MCF 10A (cell line): ENCODE measurements around the gene KAT2A. TPM values are rescaled to one million over a fixed set of nuclear protein-coding genes. Genes with fewer than 3 reads are reported as not detected.

Source experiments
- BruUV-seq: library from RNA; stranded (reverse); fragments of 400-500 nt; replicated peaks from 2 replicates; lab custom pipeline; 2021; lab: Mats Ljungman, UMichigan
- CTCF ChIA-PET: fragments of 300-600 bp; sonication (Branson Sonifier 250); formaldehyde crosslinking; extraction: SDS; loops from one replicate; lab custom pipeline; 2021; ENCODE audit warnings: antibody characterized with exemption, inconsistent platforms; lab: Yijun Ruan, JAX
- POLR2A ChIA-PET: fragments of 300-600, 350-650 bp; sonication (Branson Sonifier 250); formaldehyde crosslinking; extraction: SDS; loops from one replicate; lab custom pipeline; 2020; ENCODE audit warnings: antibody characterized with exemption, inconsistent platforms; lab: Yijun Ruan, JAX
- DNase-seq: peaks from one replicate; pipeline ENCODE4 v3.0.0-alpha.2; 2018; ENCODE audit not compliant: unreplicated experiment
- H3K27ac Mint-ChIP-seq: one replicate; pipeline ENCODE4 v1.8.0; 2022; ENCODE audit warnings: mild to moderate bottlenecking, low read depth, mixed read lengths; ENCODE audit not compliant: unreplicated experiment
- H3K27me3 Mint-ChIP-seq: one replicate; pipeline ENCODE4 v1.8.0; 2022; ENCODE audit warnings: mixed read lengths; ENCODE audit not compliant: insufficient read depth, unreplicated experiment
- H3K36me3 Mint-ChIP-seq: one replicate; pipeline ENCODE4 v1.8.0; 2022; ENCODE audit warnings: mild to moderate bottlenecking, moderate library complexity, mixed read lengths; ENCODE audit not compliant: insufficient read depth, unreplicated experiment
- H3K4me1 Mint-ChIP-seq: one replicate; pipeline ENCODE4 v1.8.0; 2022; ENCODE audit warnings: mixed read lengths; ENCODE audit not compliant: insufficient read depth, unreplicated experiment
- H3K4me3 Mint-ChIP-seq: one replicate; pipeline ENCODE4 v1.8.0; 2022; ENCODE audit warnings: mild to moderate bottlenecking, moderate library complexity, mixed read lengths; ENCODE audit not compliant: unreplicated experiment
- H3K9me3 Mint-ChIP-seq: one replicate; pipeline ENCODE4 v1.8.0; 2022; ENCODE audit warnings: mixed read lengths; ENCODE audit not compliant: unreplicated experiment
- CTCF ChIP-seq: fragments of 200-600 bp; IDR thresholded peaks from one replicate; pipeline ENCODE4 v1.8.0; 2022; ENCODE audit warnings: antibody characterized with exemption, mild to moderate bottlenecking; ENCODE audit not compliant: unreplicated experiment
- intact Hi-C: fragments of 100-400 bp; cut with micrococcal nuclease; formaldehyde crosslinking; loops from 2 replicates; pipeline ENCODE4 v1.14.1; 2022
- total RNA-seq: library from RNA; stranded (reverse); gene quantifications from 2 replicates; pipeline ENCODE4 v1.2.3, GENCODE V29; 2022

The KAT2A gene
- total RNA-seq, 1 experiment from 2014 or later: 44.6 TPM

- intact Hi-C loops: no loop called here
- BruUV-seq: TSS peak; percentile 71
- peak overlapping the region; percentile 35 for H3K27ac Mint-ChIP-seq
Observed at GRCh38 chr17:42113293-42114069, 7.7 kb downstream of the KAT2A start.

GRCh38 chr17:42112552-42113176, 8.5 kb downstream of the KAT2A start, which contains the start of gene DHX58:
Gene DHX58 (minus strand): TSS chr17:42112714. CDS start chr17:42111892, 822 bp downstream.
- CTCF ChIA-PET: interaction anchor here (0.6 to 8.2 kb wide), 6 partner anchors 36 to 414 kb away, joined by 3 to 37 read pairs (median 4); partner anchors contain the start of genes CAVIN1 and DNAJC7
- intact Hi-C loops: no loop called here
- peak within 1 kb of the TSS; percentile 35 for H3K27ac Mint-ChIP-seq
- peak; percentile 64 for DNase-seq
- peaks cover 26% of the 10 kb centered on the region for H3K36me3 Mint-ChIP-seq
- peak within 1 kb of the TSS; percentile 67 for H3K4me3 Mint-ChIP-seq
- H3K9me3 Mint-ChIP-seq: no peaks in the 10 kb centered on the region
- TF ChIP-seq CTCF: no peak
- no peaks in the 10 kb centered on the region for H3K27me3 Mint-ChIP-seq
- POLR2A ChIA-PET: interaction anchor here (0.5 to 3.0 kb wide), 10 partner anchors 9 to 1993 kb away, joined by 3 to 17 read pairs (median 4); partner anchors contain the start of genes CNP and DNAJC7
- no TSS peak for BruUV-seq
- H3K4me1 Mint-ChIP-seq: no peaks in the 10 kb centered on the region

More at GRCh38 chr17:42113293-42114069, 7.7 kb downstream of the KAT2A start:
- peaks cover 32% of the 10 kb centered on the region for H3K36me3 Mint-ChIP-seq
- TF ChIP-seq CTCF: no peak
- no peaks in the 10 kb centered on the region for H3K9me3 Mint-ChIP-seq
- POLR2A ChIA-PET: interaction anchor here (0.9 to 3.0 kb wide), 6 partner anchors 8 to 594 kb away, joined by 3 to 17 read pairs (median 3); partner anchors contain the start of gene CNP
- H3K4me3 Mint-ChIP-seq: no peak overlapping the region
- CTCF ChIA-PET: interaction anchor here (0.6 to 8.2 kb wide), 8 partner anchors 8 to 414 kb away, joined by 3 to 37 read pairs (median 4); partner anchors contain the start of genes CAVIN1 and DNAJC7
- no peaks in the 10 kb centered on the region for H3K4me1 Mint-ChIP-seq
- no peak for DNase-seq
- H3K27me3 Mint-ChIP-seq: no peaks in the 10 kb centered on the region

- ChIA-PET POLR2A (interaction anchor here (0.7 to 3.0 kb wide), 7 partner anchors 8 to 146 kb away, joined by 3 to 17 read pairs (median 6); partner anchors contain the start of genes CNP, DNAJC7 and KAT2A), CTCF (interaction anchor here (1.0 to 5.0 kb wide), 5 partner anchors 44 to 149 kb away, joined by 3 to 28 read pairs (median 7); no protein-coding TSS in a partner anchor)
- no peak for TF ChIP-seq CTCF
- Mint-ChIP-seq H3K36me3 (peaks cover 24% of the 10 kb centered on the region), H3K4me1 (no peaks in the 10 kb centered on the region), H3K27me3 (no peaks in the 10 kb centered on the region), H3K4me3 (peak overlapping the region; percentile 67), H3K9me3 (no peaks in the 10 kb centered on the region), H3K27ac (peak overlapping the region; percentile 4)
- intact Hi-C loops: no loop called here
- DNase-seq: no peak
- no TSS peak for BruUV-seq
Observed at GRCh38 chr17:42111871-42112551, 9.2 kb downstream of the KAT2A start.
